GM18861 (cell line): ENCODE results near the gene ZBTB2.
"Not testable (repeated sequence)": the region's sequence is repeated elsewhere in the genome, so short reads cannot be mapped to it uniquely, and the experiment has no call there.

Experiments used
- ATAC-seq: cut with Tn5 transposase; IDR thresholded peaks from one replicate; pipeline ENCODE4 v1.9.1; 2021; ENCODE audit not compliant: unreplicated experiment

ZBTB2 gene

DNA sequence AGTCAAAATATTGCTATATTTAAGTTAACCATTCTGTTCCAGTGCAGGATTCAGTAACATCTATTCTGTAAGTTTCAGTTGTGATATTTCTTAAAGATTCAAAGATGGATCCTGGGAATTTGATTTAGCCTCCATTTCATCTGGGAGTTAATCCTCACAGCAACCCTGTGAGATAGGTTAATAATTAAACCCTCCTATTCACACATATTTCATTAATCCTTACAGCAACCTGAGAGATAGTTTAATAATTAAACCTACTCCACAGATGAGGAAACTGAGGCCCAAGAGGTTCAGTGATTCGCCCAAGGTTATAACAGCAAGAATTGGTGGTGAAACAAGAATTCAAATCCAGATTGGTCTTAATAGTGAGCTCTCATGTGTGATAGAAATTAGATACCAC lies 10.9 kb upstream of the ZBTB2 start:
- ATAC-seq = no peak

DNA sequence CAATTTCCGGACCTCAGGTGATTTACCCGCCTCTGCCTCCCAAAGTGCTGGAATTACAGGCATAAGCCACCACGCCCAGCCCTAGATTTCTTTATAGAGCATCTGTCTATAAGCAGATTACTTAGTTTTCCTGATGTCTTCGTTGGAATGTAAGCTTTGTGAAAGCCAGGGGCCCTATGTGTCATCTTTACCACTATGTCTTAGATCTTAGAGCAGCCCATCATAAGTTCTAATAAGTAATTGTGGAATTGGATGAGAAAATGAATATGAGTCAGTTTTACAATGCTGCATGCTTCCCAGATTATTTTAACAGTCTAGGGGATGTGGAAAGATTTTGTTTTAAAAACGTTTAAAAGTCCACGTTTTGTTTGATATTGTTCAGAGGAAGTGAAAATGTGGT lies 9.1 kb upstream of the ZBTB2 start:
- no peak for ATAC-seq

DNA sequence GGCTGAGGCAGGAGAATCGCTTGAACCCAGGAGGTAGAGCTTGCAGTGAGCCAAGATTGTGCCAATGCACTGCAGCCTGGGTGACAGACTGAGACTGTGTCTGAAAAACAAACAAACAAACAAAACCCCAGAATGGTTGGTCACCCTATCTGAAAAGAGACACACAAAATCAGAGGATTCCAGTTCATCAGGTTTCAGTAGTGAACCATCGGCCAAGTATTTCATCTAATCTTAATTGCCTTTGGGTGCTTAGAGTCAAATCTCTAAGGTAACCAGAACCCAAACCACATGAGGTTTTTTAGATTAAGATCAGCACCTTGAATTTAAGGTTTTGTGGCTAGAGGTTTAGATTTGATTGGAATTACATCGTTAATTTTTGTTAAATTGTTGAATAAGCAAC lies 8.3 kb upstream of the ZBTB2 start:
- ATAC-seq = no peak

DNA sequence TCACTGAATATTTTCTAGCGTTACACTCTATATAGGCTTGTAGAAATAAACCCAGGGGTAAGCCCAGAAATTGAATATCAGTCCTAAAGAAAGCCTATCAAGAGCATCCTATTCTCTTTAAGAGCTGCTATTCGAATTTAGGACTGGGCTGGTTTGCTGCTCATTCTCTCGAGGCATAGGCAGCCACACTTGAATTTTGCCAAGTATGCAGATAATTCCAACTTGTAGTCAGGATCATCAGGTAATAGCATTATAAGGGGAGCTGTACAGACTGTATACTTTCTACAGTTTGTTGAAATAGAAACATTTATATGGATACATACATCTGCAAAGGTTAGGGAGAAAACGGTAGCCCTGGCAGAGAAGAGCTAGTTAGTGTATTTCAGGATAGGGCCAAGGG lies 2.1 kb upstream of the ZBTB2 start:
- no peak for ATAC-seq

DNA sequence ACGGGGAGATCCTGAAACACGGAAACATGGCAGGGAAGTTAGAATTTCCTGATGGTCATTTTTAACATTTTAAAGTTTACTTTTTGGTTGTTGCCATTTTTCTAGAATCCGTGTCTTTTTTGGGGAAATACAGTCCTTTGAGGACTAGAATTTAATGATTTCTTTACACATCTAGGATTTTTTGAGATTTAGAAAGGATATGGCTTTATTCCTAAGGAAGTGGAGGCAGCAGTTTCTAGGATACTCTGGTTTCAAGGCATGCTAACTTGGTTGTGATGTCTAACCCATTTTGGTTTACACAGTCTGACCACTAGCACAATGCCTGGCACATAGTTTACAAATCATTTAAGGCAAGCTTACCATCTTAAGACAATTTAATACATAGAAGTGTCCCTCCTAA lies 1.1 kb upstream of the ZBTB2 start:
- no peak for ATAC-seq

DNA sequence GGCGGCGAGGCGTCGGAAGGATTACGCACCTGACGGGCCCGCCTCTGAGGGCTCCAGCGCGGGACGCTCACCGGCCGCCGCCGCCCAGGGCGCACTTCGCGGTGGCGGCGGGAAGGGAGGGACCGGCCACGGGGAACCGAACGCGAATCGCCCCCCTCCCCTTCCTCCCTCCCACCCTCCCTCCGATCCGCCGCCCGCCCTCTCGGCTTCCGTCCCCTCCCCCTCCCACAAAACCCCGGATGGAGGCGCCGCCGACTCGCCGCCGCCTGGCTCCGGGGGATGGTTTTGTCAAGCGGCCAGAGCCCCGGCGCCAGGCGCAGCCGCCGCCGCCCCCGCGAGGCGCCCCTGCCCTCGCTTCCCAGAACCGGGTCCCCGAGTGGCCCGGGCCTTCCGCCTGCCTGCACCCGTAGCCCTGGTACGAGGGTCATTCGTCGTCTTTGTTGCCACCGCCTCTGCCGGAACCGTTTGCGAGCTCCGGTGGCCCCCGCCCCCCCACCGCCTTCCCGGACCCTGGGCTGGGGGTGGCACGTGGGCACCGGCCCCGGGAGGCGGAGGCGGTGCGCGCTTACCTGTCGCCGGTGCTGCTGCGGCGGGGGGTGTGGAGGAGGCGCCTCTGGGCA lies 398 bp downstream of the ZBTB2 start:
- ATAC-seq = no peak

- peak; percentile 78 for ATAC-seq
Observed at GRCh38 chr6:151390276-151390850, 996 bp downstream of the ZBTB2 start.

DNA sequence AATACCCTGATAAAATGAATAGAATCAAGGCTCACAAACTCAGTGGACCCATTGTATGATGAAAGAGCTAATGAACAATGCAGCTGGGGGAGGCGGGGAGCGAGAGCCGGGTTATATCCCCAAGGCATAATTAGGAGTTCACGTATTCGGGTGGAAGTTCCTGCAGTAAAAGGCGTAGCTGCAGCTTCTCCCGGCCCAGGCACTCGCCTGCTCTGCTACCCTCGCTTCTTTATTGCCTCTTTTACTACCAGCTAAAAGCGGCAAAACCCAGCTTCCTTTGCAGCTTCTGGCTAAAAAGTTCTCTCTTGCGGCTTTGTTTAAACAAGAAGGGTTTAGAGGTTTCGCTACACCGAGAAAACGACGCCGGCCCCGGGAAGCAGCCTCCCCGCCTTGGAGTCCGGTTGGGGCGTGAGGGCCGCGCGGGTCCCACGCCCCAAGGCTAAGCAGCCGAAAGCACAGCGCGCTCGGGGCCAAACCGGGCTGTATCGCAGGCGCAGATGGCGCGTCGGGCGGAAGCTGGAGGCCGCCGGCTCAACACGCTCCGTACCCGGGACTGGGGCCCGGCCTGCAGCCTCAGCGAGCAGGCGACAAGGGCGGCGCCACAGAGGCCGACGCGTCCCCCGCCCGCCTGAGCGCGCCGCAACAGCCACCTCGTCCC lies 1.6 kb downstream of the ZBTB2 start:
- ATAC-seq = peak; percentile 51

GRCh38 chr6:151388997-151389617 lies 2.3 kb downstream of the ZBTB2 start:
- no peak for ATAC-seq

- ATAC-seq = no peak
Observed at GRCh38 chr6:151388236-151388635, 3.1 kb downstream of the ZBTB2 start.

GRCh38 chr6:151387175-151387970 lies 4.0 kb downstream of the ZBTB2 start:
- no peak for ATAC-seq

GRCh38 chr6:151385177-151385576 lies 6.2 kb downstream of the ZBTB2 start:
- no peak for ATAC-seq

- ATAC-seq = no peak
Observed at GRCh38 chr6:151384151-151384550, 7.2 kb downstream of the ZBTB2 start.

GRCh38 chr6:151382631-151383030 lies 8.7 kb downstream of the ZBTB2 start:
- ATAC-seq = not testable (repeated sequence)

GRCh38 chr6:151381722-151382121 lies 9.6 kb downstream of the ZBTB2 start:
- ATAC-seq = no peak

DNA sequence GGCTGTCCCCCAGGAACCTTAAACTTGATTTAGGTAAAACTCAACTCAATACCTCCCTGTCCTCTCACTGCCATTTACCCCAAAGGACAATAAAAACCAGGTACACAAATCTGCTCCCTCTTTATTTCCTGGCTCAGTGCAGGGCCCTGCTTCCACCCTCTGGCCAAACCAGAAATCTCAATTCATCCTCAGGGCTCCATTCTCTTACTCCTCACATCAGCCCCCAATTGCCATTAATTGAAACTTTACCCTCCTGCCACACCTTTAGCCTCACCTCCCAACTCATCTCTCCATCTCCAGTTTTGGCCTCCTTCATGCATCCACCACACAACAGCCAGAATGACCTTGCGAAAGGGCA lies 10.5 kb downstream of the ZBTB2 start:
- no peak for ATAC-seq

GRCh38 chr6:151379933-151380847 lies 11.2 kb downstream of the ZBTB2 start:
- peak; percentile 40 for ATAC-seq

DNA sequence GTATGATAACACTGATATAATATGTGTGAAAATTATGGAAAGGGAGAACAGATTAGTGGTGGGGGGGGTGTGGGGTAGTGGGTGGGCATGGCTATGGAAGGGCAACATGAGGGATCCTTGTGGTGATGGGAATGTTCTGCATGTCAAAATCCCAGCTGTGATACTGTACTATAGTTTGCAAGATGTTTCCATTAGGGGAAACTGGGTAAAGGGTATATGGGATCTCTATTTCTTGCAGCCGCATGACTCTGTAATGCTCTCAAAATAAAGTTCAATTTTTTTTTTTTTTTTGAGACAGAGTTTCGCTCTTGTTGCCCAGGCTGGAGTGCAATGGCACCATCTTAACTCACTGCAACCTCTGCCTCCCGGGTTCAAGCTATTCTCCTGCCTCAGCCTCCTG lies 14.3 kb downstream of the ZBTB2 start:
- ATAC-seq = no peak

- no peak for ATAC-seq
Observed at GRCh38 chr6:151376440-151376839, 14.9 kb downstream of the ZBTB2 start.

- ATAC-seq = no peak
Observed at GRCh38 chr6:151375833-151376232, 15.5 kb downstream of the ZBTB2 start.
